A673 (cell line): ENCODE measurements around the gene TMCC1. TPM values are rescaled to one million over a fixed set of nuclear protein-coding genes. Genes with fewer than 3 reads are reported as not detected.
A peak's percentile ranks its signal among the peaks of the same experiment; 100 is the strongest.

Experiments
- BruUV-seq: library from RNA; stranded (reverse); fragments of 400-500 nt; replicated peaks from 2 replicates; lab custom pipeline; 2021; lab: Mats Ljungman, UMichigan
- CTCF ChIA-PET: fragments of 300-600 bp; sonication (Branson Sonifier 250); formaldehyde crosslinking; loops from one replicate; lab custom pipeline; 2022; ENCODE audit warnings: antibody characterized with exemption; lab: Charles Lee
- POLR2A ChIA-PET: fragments of 300-600 bp; sonication (Branson Sonifier 250); formaldehyde crosslinking; loops from one replicate; lab custom pipeline; 2022; ENCODE audit warnings: antibody characterized with exemption; ENCODE audit not compliant: low non-redundant PET; lab: Charles Lee
- DNase-seq: peaks from one replicate; pipeline ENCODE4 v3.0.0-alpha.2; 2015; ENCODE audit warnings: low spot score
- H3K27ac ChIP-seq: fragments of 200-600 bp; sonication (generic); 2 replicates; pipeline ENCODE4 v1.5.1; 2016; ENCODE audit warnings: mixed run types, low read depth, mild to moderate bottlenecking, mixed read lengths, antibody characterized with exemption, low read length; ENCODE audit not compliant: poor library complexity, severe bottlenecking
- H3K27me3 ChIP-seq: fragments of 200-600 bp; sonication (generic); replicated peaks from 2 replicates; pipeline ENCODE4 v1.6.1; 2017; ENCODE audit warnings: mixed run types, low read depth, mild to moderate bottlenecking, mixed read lengths, antibody characterized with exemption, low read length; ENCODE audit not compliant: insufficient read depth, poor library complexity
- H3K36me3 ChIP-seq: fragments of 200-600 bp; sonication (generic); 2 replicates; pipeline ENCODE4 v1.6.1; 2016; ENCODE audit warnings: mixed run types, mild to moderate bottlenecking, mixed read lengths, antibody characterized with exemption, low read length; ENCODE audit not compliant: insufficient read depth, poor library complexity, severe bottlenecking
- H3K4me1 ChIP-seq: fragments of 200-600 bp; sonication (generic); 2 replicates; pipeline ENCODE4 v1.6.1; 2017; ENCODE audit warnings: mixed run types, mild to moderate bottlenecking, mixed read lengths, antibody characterized with exemption, low read length; ENCODE audit not compliant: insufficient read depth, poor library complexity, severe bottlenecking
- H3K4me3 ChIP-seq: fragments of 200-600 bp; sonication (generic); 2 replicates; pipeline ENCODE4 v1.5.1; 2016; ENCODE audit warnings: low read depth, mixed run types, mild to moderate bottlenecking, mixed read lengths, low read length; ENCODE audit not compliant: poor library complexity, severe bottlenecking
- H3K9me3 ChIP-seq: fragments of 200-600 bp; sonication (generic); 2 replicates; pipeline ENCODE4 v1.6.1; 2016; ENCODE audit warnings: mixed run types, low read depth, mild to moderate bottlenecking, mixed read lengths, antibody characterized with exemption, low read length; ENCODE audit not compliant: poor library complexity, severe bottlenecking
- EZH2 ChIP-seq: fragments of 200-600 bp; sonication (generic); IDR thresholded peaks from 2 replicates; pipeline ENCODE4 v1.6.1; 2017; ENCODE audit warnings: borderline replicate concordance, low read depth, mild to moderate bottlenecking, mixed read lengths, antibody characterized with exemption, low read length; ENCODE audit not compliant: poor library complexity, severe bottlenecking
- intact Hi-C: fragments of 100-400 bp; cut with micrococcal nuclease; formaldehyde crosslinking; loops from one replicate; pipeline ENCODE4 v1.10.0; 2022; ENCODE audit not compliant: unreplicated experiment
- total RNA-seq: library from RNA; stranded (reverse); gene quantifications from 2 replicates; pipeline ENCODE4 v1.2.3, GENCODE V29; 2021
- TF ChIP-seq, protein P1 (sequence below): fragments of 300-800, 200-600 bp; sonication (generic); conservative IDR thresholded peaks from 2 replicates; pipeline ENCODE4 v1.5.1; 2017; ENCODE audit warnings: low read depth, mild to moderate bottlenecking, antibody characterized with exemption, low read length, moderate library complexity, mixed read lengths

TMCC1 gene
- total RNA-seq, 1 experiment from 2014 or later: 29.4 TPM

DNA sequence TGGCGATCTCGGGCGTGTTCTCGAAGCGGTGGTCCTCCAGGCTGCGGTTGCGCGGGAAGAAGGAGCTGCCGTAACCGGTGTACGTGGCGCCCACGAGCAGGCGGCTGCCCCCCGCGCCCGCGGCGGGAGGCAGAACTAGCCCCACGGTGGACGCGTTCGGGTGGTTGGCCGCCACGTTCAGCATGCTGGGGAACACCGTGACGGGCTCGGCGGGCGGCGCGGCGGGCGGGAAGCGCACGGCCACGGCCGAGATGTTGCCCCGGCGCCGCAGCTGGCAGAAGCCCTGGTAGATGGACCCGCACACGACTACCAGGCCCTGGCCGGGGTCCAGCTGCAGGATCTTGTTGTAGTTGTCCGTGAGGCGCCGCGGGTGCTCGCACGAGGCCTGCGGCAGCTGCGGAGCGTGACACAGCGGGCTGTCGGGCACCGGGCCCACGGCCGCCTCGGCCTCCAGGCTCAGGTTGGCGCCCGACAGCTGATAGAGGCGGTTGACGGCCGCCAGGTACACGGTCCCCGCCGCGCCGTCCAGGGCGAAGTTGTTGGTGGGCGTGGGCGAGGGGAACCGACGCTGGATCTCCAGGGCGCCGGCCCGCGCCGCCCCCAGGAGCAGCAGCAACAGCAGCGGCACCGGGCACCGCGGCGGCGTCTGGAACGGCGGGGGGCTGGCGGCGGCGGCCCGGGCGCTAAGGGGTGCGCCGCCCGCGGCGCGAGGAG lies 287.4 kb downstream of the TMCC1 start:
- peak overlapping the region; percentile 68 for H3K4me3 ChIP-seq
- BruUV-seq: no TSS peak
- DNase-seq: peak; percentile 69
- ChIA-PET CTCF (interaction anchor here (0.7 to 1.2 kb wide), 2 partner anchors 22 to 116 kb away, joined by 3 read pairs; no protein-coding TSS in a partner anchor), POLR2A (no interaction called here)
- H3K27me3 ChIP-seq: no peaks in the 10 kb centered on the region
- H3K9me3 ChIP-seq: no peaks in the 10 kb centered on the region
- intact Hi-C loops: no loop called here
- peaks cover 19% of the 10 kb centered on the region for H3K4me1 ChIP-seq
- no peaks in the 10 kb centered on the region for H3K36me3 ChIP-seq
- no peak for TF ChIP-seq EZH2
- TF ChIP-seq, protein P1, sequence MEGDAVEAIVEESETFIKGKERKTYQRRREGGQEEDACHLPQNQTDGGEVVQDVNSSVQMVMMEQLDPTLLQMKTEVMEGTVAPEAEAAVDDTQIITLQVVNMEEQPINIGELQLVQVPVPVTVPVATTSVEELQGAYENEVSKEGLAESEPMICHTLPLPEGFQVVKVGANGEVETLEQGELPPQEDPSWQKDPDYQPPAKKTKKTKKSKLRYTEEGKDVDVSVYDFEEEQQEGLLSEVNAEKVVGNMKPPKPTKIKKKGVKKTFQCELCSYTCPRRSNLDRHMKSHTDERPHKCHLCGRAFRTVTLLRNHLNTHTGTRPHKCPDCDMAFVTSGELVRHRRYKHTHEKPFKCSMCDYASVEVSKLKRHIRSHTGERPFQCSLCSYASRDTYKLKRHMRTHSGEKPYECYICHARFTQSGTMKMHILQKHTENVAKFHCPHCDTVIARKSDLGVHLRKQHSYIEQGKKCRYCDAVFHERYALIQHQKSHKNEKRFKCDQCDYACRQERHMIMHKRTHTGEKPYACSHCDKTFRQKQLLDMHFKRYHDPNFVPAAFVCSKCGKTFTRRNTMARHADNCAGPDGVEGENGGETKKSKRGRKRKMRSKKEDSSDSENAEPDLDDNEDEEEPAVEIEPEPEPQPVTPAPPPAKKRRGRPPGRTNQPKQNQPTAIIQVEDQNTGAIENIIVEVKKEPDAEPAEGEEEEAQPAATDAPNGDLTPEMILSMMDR: no peak
- no peak overlapping the region for H3K27ac ChIP-seq

DNA sequence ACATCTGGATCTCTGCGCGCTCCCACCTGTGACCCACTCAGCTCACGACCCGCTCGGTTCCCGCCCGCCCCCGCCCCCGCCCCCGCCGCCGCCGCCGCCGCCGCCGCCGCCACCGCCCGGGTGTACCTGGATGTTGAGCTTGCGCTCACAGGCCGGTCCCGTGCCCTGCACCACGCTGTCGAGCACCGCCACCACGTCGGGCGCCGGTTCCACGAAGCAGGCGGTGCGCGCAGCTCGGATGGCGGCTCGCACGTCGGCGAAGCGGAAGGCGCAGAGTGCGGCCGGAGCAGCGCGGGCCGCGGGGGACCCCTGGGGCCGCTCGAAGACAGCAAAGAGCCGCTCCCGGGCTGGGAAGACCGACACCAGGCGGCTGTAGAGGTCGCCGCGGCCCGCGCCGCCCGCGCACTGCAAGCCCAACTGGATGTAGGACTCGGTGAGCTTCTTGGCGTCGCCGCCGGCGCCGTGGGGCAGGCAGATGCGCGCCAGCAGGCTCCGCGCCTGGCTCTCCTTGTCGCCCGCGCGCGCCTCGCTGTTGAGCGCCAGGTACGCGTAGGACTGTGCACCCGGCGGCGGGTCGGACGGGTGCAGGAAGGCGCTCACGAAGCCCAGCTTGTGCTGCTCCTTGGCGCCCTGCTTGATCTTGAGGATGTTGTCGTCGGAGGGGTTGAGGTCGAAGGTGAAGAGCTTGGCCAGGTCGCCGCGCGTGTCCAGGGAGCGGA lies 288.1 kb downstream of the TMCC1 start:
- peak; percentile 74 for DNase-seq
- no peaks in the 10 kb centered on the region for H3K27me3 ChIP-seq

DNA sequence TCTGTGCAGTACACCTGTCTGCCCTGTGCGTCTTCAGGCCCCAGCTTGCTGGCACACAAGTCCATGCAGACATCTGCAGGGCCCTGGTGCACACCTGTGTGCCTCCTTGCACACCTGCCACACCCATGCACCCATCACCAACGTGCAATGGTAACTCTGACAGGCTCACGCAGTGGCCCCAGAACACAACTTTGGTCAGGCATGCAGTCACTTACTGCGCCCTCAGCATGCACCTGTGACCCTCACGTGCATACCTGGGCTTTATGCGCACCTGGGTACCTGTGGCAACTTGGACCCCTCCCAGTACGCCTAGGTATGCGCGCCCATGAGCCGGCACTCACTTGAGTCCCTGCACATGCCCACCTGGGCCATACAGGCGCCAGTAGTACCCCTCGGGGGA lies 288.7 kb downstream of the TMCC1 start:
- no peak overlapping the region for H3K27ac ChIP-seq
- peaks cover 19% of the 10 kb centered on the region for H3K4me1 ChIP-seq
- BruUV-seq: TSS peak; percentile 60
- no peaks in the 10 kb centered on the region for H3K9me3 ChIP-seq
- POLR2A ChIA-PET: no interaction called here
- CTCF ChIA-PET: no interaction called here
- intact Hi-C loops: no loop called here
- H3K4me3 ChIP-seq: peak overlapping the region; percentile 34
- no peak for DNase-seq
- no peaks in the 10 kb centered on the region for H3K27me3 ChIP-seq
- no peak for TF ChIP-seq EZH2
- TF ChIP-seq, protein P1: no peak
- H3K36me3 ChIP-seq: no peaks in the 10 kb centered on the region

More for the DNA sequence above, 288.1 kb downstream of the TMCC1 start:
- intact Hi-C loops: no loop called here
- POLR2A ChIA-PET: no interaction called here
- H3K4me1 ChIP-seq: peaks cover 19% of the 10 kb centered on the region
- no peaks in the 10 kb centered on the region for H3K36me3 ChIP-seq
- no peak overlapping the region for H3K27ac ChIP-seq
- BruUV-seq: no TSS peak
- peak overlapping the region; percentile 68 for H3K4me3 ChIP-seq
- no peaks in the 10 kb centered on the region for H3K9me3 ChIP-seq
- no peak for TF ChIP-seq EZH2
- TF ChIP-seq, protein P1: no peak
- CTCF ChIA-PET: interaction anchor here (1.2 kb wide), 1 partner anchor 115 kb away, joined by 3 read pairs; no protein-coding TSS in a partner anchor
